C4-2B (cell line): Measurements from ENCODE around the gene WWC1.

ENCODE experiments used
- H3K27ac ChIP-seq: fragments of 450-650 bp; 2 replicates; pipeline ENCODE4 v1.5.1; 2017
- ZFX ChIP-seq: fragments of 450-650 bp; IDR thresholded peaks from 2 replicates; pipeline ENCODE4 v1.6.1; 2017
- TF ChIP-seq, protein P1 (sequence below): fragments of 450-650 bp; conservative IDR thresholded peaks from 2 replicates; pipeline ENCODE4 v1.5.1; 2017; ENCODE audit warnings: mild to moderate bottlenecking

WWC1 gene

DNA sequence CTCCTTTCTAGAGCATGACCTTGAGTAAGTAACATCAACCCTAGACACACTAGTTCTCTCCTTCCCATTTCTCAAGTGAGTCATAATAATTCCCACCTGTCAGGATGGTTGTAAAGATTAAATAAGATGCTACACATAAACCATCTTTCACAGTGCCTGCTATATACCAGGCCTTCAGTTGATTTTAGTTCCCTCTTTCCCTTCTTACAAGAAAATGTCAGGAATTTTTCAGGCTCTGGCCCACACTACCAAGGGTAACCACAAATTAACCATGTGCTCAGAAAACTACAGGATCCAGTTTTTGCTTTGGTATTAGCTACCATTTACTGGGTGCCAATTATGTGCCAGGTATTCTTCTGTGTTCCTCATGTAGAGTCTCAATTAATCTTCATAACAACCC lies 152.1 kb downstream of the WWC1 start:
- H3K27ac ChIP-seq, result no peak overlapping the region
- TF ChIP-seq, protein P1, sequence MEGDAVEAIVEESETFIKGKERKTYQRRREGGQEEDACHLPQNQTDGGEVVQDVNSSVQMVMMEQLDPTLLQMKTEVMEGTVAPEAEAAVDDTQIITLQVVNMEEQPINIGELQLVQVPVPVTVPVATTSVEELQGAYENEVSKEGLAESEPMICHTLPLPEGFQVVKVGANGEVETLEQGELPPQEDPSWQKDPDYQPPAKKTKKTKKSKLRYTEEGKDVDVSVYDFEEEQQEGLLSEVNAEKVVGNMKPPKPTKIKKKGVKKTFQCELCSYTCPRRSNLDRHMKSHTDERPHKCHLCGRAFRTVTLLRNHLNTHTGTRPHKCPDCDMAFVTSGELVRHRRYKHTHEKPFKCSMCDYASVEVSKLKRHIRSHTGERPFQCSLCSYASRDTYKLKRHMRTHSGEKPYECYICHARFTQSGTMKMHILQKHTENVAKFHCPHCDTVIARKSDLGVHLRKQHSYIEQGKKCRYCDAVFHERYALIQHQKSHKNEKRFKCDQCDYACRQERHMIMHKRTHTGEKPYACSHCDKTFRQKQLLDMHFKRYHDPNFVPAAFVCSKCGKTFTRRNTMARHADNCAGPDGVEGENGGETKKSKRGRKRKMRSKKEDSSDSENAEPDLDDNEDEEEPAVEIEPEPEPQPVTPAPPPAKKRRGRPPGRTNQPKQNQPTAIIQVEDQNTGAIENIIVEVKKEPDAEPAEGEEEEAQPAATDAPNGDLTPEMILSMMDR, result no peak
- TF ChIP-seq ZFX, result no peak

DNA sequence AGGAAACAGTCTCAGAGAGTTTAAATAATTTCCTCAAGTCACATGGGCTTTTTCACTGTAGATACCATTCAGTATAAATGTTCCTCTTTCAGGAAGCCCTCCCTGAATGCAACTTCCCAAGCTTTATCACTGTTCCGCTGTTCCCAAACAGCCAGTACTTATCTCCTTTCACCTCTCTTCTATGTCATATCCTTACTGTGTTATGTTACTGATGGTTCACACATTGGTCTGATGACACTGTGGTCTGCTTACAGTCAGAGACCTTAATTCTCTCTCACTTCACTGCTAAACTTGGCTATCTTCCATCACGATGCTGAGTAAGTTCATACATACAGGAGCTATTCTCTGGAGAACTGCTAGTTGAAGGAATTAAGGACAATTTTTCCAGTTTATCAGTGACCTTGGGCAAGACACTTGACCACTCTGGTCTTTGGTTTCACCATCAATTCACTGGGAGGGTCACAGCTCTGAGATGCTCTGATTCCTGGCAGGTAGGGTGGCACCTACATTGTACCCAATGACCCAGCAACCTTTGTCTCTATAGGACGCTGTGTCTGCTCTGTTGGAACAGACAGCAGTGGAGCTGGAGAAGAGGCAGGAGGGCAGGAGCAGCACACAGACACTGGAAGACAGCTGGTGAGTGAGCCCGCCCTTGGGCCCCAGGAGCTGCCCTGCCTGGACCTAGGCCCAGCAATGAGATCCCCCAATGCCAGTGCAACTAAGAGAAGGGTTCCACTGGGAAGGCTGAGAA lies 152.7 kb downstream of the WWC1 start:
- TF ChIP-seq ZFX, result no peak
- TF ChIP-seq, protein P1, result no peak
- H3K27ac ChIP-seq, result no peak overlapping the region

DNA sequence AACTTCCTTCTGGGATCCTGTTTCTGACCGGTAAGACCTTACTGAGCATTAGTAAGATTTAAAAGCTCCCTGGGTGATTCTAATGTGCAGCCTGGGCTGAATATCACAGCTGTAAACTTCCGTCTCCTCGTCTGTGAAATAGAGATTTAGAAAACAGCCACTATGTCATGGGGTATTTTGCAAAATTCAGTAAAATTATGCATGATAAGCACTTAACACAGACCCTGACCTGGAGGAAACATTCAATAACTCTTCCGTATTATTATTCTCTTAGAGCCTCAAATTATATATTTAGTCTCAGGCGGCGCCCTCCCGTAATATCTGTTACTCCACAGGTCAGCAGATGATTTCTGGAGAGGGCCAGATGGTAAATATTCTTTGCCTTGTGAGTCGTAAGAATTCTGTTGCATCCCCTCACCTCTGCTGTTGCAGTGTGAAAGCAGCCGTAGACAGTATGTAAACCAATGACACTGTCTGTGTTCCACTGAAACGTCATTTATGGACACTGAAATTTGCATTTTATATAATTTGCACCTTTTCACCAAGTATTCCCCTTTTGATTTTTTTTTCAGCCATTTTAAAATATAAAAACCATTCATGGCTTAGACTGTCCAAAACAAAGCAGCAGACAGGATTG lies 155.7 kb downstream of the WWC1 start:
- no peak overlapping the region; the same call in 1 of the 2 replicates for H3K27ac ChIP-seq
- TF ChIP-seq, protein P1, result no peak
- TF ChIP-seq ZFX, result no peak

DNA sequence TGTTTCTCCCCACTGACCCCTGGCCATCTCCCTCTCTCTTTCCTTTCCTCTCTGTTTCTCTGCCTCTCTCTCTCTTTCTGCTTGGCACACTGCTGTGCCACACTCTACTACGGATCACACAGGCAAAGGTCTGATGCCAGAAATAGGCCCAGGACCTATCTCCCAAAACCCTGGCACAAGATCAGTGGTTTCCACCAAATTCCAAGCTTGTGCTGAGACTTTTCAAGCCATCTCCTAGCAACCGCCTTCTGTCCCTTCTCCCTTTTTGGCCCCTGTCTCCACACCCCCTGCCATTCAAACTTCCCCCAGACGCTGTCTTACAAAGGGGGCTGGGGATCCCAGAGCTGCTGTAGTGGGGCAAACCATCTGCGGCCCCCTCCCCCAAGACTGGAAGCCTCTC lies 156.4 kb downstream of the WWC1 start:
- no peak overlapping the region for H3K27ac ChIP-seq
- TF ChIP-seq ZFX, result no peak
- TF ChIP-seq, protein P1, result no peak

DNA sequence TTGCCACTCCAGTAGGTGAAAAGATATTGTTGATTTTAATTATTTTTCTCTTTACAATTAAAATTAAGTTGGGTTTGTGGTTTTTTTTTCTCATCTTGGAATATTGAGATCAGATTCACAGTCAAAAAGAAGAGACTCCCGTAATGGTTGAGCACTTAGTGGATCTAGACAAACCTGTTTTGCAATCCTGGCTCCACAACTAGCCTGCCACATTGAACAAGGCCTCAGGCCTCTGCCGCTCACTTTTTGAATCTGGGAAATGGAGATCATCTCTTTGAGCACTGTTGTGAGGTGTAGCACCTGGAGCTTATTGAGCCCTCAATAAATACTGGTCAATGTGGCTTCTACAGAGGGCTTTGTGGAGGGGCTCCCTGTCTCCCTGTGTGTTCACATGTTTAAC lies 157.7 kb downstream of the WWC1 start:
- H3K27ac ChIP-seq, result peak overlapping the region; percentile 53
- TF ChIP-seq, protein P1, result no peak
- peak; percentile 44; the same call in 1 of the 2 replicates for TF ChIP-seq ZFX

DNA sequence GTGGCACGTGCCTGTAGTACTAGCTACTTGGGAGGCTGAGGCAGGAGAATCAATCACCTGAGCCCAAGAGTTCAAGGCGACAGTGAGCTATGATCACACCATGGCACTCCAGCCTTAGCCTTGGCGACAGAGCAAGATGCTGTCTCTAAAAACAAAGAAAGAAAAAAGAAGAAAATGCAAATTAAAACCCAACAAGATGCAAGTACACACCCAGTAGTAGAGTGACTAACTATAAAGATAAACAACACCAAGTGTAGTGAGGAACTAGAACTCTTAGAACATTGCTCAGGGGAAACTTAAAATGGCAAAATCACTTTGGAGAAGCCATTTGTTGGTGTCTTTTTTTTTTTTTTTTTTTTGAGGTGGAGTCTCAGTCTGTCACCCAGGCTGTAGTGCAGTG lies 160.1 kb downstream of the WWC1 start:
- TF ChIP-seq ZFX, result no peak
- TF ChIP-seq, protein P1, result no peak
- H3K27ac ChIP-seq, result no peak overlapping the region

DNA sequence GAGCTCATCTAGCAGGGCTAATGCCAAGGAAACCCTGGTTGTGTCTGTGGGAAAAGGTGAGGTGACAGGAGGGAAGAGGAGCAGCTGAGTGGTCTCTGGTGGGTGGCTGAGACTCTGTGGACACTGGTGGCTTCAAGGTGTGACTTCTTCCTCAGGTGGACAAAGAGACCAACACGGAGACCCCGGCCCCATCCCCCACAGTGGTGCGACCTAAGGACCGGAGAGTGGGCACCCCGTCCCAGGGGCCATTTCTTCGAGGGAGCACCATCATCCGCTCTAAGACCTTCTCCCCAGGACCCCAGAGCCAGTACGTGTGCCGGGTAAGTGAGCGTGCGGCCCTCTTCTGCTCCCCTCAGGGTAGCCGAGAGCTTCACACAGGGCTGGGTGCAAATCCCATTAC lies 163.8 kb downstream of the WWC1 start:
- no peak for TF ChIP-seq ZFX
- TF ChIP-seq, protein P1, result no peak
- no peak overlapping the region; the same call in 1 of the 2 replicates for H3K27ac ChIP-seq
